GM21529 (cell line): ENCODE results near the gene SLC18A3.
A peak's percentile ranks its signal among the peaks of the same experiment; 100 is the strongest.

ENCODE experiments used
- ATAC-seq: cut with Tn5 transposase; IDR thresholded peaks from one replicate; pipeline ENCODE4 v1.9.1; 2021; ENCODE audit not compliant: unreplicated experiment

SLC18A3 gene

GRCh38 chr10:49625411-49625810 is 15.3 kb downstream of the SLC18A3 start:
- ATAC-seq = no peak

GRCh38 chr10:49627038-49627437 is 16.9 kb downstream of the SLC18A3 start:
- no peak for ATAC-seq

GRCh38 chr10:49627644-49628247 is 17.6 kb downstream of the SLC18A3 start:
- no peak for ATAC-seq

GRCh38 chr10:49628599-49628998 is 18.5 kb downstream of the SLC18A3 start:
- no peak for ATAC-seq

- no peak for ATAC-seq
These were observed 19.3 kb downstream of the SLC18A3 start for GRCh38 chr10:49629431-49629881.

GRCh38 chr10:49631975-49632374 is 21.9 kb downstream of the SLC18A3 start:
- no peak for ATAC-seq

- no peak for ATAC-seq
These were observed 22.6 kb downstream of the SLC18A3 start for GRCh38 chr10:49632406-49633317.

- no peak for ATAC-seq
These were observed 23.4 kb downstream of the SLC18A3 start for GRCh38 chr10:49633327-49634068.

GRCh38 chr10:49634069-49634660 is 24.1 kb downstream of the SLC18A3 start:
- no peak for ATAC-seq

GRCh38 chr10:49642311-49642710 is 32.2 kb downstream of the SLC18A3 start:
- no peak for ATAC-seq

- no peak for ATAC-seq
These were observed 33.3 kb downstream of the SLC18A3 start for GRCh38 chr10:49643241-49644034.

- no peak for ATAC-seq
These were observed 34.0 kb downstream of the SLC18A3 start for GRCh38 chr10:49644035-49644646.

- no peak for ATAC-seq
These were observed 35.3 kb downstream of the SLC18A3 start for GRCh38 chr10:49645417-49645816.

- ATAC-seq = no peak
These were observed 36.1 kb downstream of the SLC18A3 start for GRCh38 chr10:49645871-49646870.

- no peak for ATAC-seq
These were observed 37.4 kb downstream of the SLC18A3 start for GRCh38 chr10:49647554-49647953.

GRCh38 chr10:49647985-49648795 is 38.1 kb downstream of the SLC18A3 start:
- no peak for ATAC-seq

- peak; percentile 64 for ATAC-seq
These were observed 39.2 kb downstream of the SLC18A3 start for GRCh38 chr10:49649294-49649693.
